CD4-positive, alpha-beta T cell treated with Interleukin-1 beta for 1 hour (primary cell): Measurements from ENCODE around the gene LCE1A.

Experiments used
- DNase-seq, 2 donors: peaks; one replicate each; pipeline ENCODE4 v3.0.0-alpha.2; 2020 to 2022

Gene LCE1A

GRCh38 chr1:152870831-152871730 is 43.8 kb downstream of the LCE1A start:
- no peak for DNase-seq

- no peak for DNase-seq
Observed at GRCh38 chr1:152871731-152872126, 44.5 kb downstream of the LCE1A start.

- DNase-seq, result no peak
Observed at GRCh38 chr1:152873495-152873894, 46.2 kb downstream of the LCE1A start.

GRCh38 chr1:152876827-152877226 is 49.6 kb downstream of the LCE1A start:
- no peak for DNase-seq
